Measurements from ENCODE around the gene CCDC192.

CCDC192 gene

DNA sequence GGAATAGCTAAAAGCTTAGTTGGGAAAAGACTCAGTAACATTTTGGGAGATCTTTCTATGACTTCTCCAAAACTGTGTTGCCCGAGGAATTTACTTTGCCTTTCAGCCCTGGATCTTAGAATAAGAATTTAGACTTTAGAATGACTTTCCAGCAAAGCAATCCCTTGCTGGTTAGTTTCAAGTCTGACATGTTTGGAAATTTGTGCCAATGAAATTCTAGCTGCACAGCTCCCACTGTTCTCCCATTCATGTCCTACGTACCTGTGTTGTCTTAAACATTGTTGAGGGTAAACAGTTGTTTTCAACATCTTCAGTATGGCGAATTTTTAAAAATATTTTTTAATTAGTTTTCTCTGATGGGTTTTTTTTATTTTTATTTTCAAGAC is 111.4 kb downstream of the CCDC192 start:
- DNase-seq = no peak
- H2BK5ac ChIP-seq (ENCODE audit: low read depth, low read length, poor library complexity, severe bottlenecking) = no peak overlapping the region
- H3K14ac ChIP-seq (ENCODE audit: low read length in 2 of 2) = no peak overlapping the region
- H3K4me1 ChIP-seq (ENCODE audit: control insufficient read depth, insufficient read depth, low read depth, low read length) = peaks cover 3% of the 10 kb centered on the region
- H2BK15ac ChIP-seq (ENCODE audit: low read depth, poor library complexity, severe bottlenecking) = no peak overlapping the region
- H3K9ac ChIP-seq (ENCODE audit: low read length) = no peak overlapping the region
- no peak overlapping the region for H4K91ac ChIP-seq (ENCODE audit: low read length)
- H3K27ac ChIP-seq (ENCODE audit: low read length, poor library complexity, severe bottlenecking) = peak overlapping the region; percentile 84
- no peaks in the 10 kb centered on the region for H3K27me3 ChIP-seq (ENCODE audit: control insufficient read depth in 1 of 2, insufficient read depth in 1 of 2, low read length in 2 of 2)
- H3K4me2 ChIP-seq (ENCODE audit: low read length, poor library complexity, severe bottlenecking) = no peak overlapping the region
- no peaks in the 10 kb centered on the region for H3K9me3 ChIP-seq (ENCODE audit: control insufficient read depth, low read length)
- no peaks in the 10 kb centered on the region for H3K36me3 ChIP-seq (ENCODE audit: control insufficient read depth in 1 of 2, insufficient read depth in 2 of 2, low read depth in 1 of 2, low read length in 2 of 2)
- WGBS = no CpG with 5 or more reads among the region's 3 CpGs
- peak overlapping the region; percentile 80 for H2AK5ac ChIP-seq (ENCODE audit: low read length, severe bottlenecking)
- H2BK120ac ChIP-seq (ENCODE audit: low read depth, low read length) = no peak overlapping the region
- H3K18ac ChIP-seq (ENCODE audit: low read depth in 1 of 2, low read length in 2 of 2) = peak overlapping the region in 1 of 2 experiments; percentile 33
- no peak overlapping the region for H2AFZ ChIP-seq (ENCODE audit: low read depth, low read length)
- no peak overlapping the region for H3K23ac ChIP-seq (ENCODE audit: low read length in 2 of 2)
- H3K4ac ChIP-seq (ENCODE audit: low read depth in 1 of 2, low read length in 2 of 2) = no peak overlapping the region
- no peak overlapping the region for H4K8ac ChIP-seq (ENCODE audit: low read length)
- H2BK12ac ChIP-seq (ENCODE audit: low read length in 2 of 2) = no peak overlapping the region
- no peak overlapping the region for H3K4me3 ChIP-seq (ENCODE audit: insufficient read depth in 1 of 2, low read depth in 1 of 2, low read length in 2 of 2)
- H3K79me1 ChIP-seq (replicated peaks; ENCODE audit: low read length, poor library complexity, severe bottlenecking) = no peaks in the 10 kb centered on the region

DNA sequence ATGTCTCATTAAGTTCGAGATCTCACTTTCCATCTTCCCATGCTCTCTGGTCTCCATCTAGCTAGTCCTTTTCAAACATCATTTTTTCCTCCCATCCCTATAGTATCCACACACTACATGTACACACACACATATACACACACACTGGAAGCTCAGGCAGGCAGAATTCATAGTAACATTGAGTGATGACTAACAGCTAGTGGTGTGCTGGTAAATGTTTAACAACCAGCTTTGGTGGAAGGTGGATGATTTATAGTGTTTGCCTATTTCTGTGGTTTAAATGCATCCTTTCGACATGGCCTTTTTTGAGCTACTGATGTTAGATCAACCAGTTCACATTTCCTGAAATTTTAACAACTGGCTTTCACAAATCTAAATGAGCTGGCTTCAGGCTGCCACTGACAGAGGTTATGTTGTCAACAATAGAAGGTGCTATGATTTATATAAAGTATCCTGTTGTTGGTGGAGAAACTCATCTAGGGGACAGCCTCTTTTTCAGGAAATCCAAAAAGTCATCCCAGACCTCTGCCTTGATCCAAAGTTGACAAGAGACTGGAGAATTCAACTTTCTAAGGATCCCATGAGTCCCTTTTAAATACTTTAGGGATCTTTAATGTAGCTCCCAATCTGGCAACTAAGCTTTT is 117.8 kb downstream of the CCDC192 start:
- WGBS = 46% methylated on average over 2 of the region's 2 CpGs

DNA sequence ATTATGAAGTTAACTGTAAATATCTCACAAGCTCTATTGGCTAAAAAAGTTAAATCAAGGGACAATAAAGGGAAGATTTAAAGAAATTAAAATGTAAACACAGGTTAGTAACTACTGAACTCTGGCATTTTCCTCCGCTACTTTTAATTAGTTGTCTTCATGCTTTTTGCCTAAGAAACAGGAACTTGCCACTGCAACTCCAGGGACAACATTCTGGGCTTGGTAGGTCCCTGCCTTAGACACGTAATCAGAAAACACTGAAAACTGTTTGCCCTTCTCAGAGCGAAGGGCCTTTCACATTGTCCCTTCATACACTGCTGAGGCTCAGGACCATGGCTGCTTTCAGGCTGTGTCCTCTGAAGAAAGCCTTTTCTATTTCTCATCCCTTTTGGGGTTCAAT is 118.7 kb downstream of the CCDC192 start:
- no peak overlapping the region for H3K4me3 ChIP-seq (ENCODE audit: insufficient read depth in 1 of 2, low read depth in 1 of 2, low read length in 2 of 2)
- H2BK12ac ChIP-seq (ENCODE audit: low read length in 2 of 2) = no peak overlapping the region
- 98% methylated on average over 3 of the region's 3 CpGs for WGBS
- H3K4me1 ChIP-seq (ENCODE audit: control insufficient read depth, insufficient read depth, low read depth, low read length) = peaks cover 2% of the 10 kb centered on the region
- no peak overlapping the region for H2BK15ac ChIP-seq (ENCODE audit: low read depth, poor library complexity, severe bottlenecking)
- H3K27me3 ChIP-seq (ENCODE audit: control insufficient read depth in 1 of 2, insufficient read depth in 1 of 2, low read length in 2 of 2) = no peaks in the 10 kb centered on the region
- H2AK5ac ChIP-seq (ENCODE audit: low read length, severe bottlenecking) = no peak overlapping the region
- H3K9me3 ChIP-seq (ENCODE audit: control insufficient read depth, low read length) = no peaks in the 10 kb centered on the region
- H3K4ac ChIP-seq (ENCODE audit: low read depth in 1 of 2, low read length in 2 of 2) = no peak overlapping the region
- H3K27ac ChIP-seq (ENCODE audit: low read length, poor library complexity, severe bottlenecking) = no peak overlapping the region
- H2BK120ac ChIP-seq (ENCODE audit: low read depth, low read length) = no peak overlapping the region
- no peak overlapping the region for H3K18ac ChIP-seq (ENCODE audit: low read depth in 1 of 2, low read length in 2 of 2)
- no peak overlapping the region for H2BK5ac ChIP-seq (ENCODE audit: low read depth, low read length, poor library complexity, severe bottlenecking)
- no peak overlapping the region for H3K23ac ChIP-seq (ENCODE audit: low read length in 2 of 2)
- H3K14ac ChIP-seq (ENCODE audit: low read length in 2 of 2) = no peak overlapping the region
- no peak overlapping the region for H4K91ac ChIP-seq (ENCODE audit: low read length)
- no peak overlapping the region for H4K8ac ChIP-seq (ENCODE audit: low read length)
- no peaks in the 10 kb centered on the region for H3K79me1 ChIP-seq (replicated peaks; ENCODE audit: low read length, poor library complexity, severe bottlenecking)
- no peak overlapping the region for H3K9ac ChIP-seq (ENCODE audit: low read length)
- no peaks in the 10 kb centered on the region for H3K36me3 ChIP-seq (ENCODE audit: control insufficient read depth in 1 of 2, insufficient read depth in 2 of 2, low read depth in 1 of 2, low read length in 2 of 2)
- no peak overlapping the region for H2AFZ ChIP-seq (ENCODE audit: low read depth, low read length)
- no peak overlapping the region for H3K4me2 ChIP-seq (ENCODE audit: low read length, poor library complexity, severe bottlenecking)
- no peak for DNase-seq

More for the DNA sequence above, 117.8 kb downstream of the CCDC192 start:
- no peak overlapping the region for H2AFZ ChIP-seq (ENCODE audit: low read depth, low read length)
- H2BK5ac ChIP-seq (ENCODE audit: low read depth, low read length, poor library complexity, severe bottlenecking) = no peak overlapping the region
- H3K4ac ChIP-seq (ENCODE audit: low read depth in 1 of 2, low read length in 2 of 2) = no peak overlapping the region
- DNase-seq = peak; percentile 71
- H3K79me1 ChIP-seq (replicated peaks; ENCODE audit: low read length, poor library complexity, severe bottlenecking) = no peaks in the 10 kb centered on the region
- H3K18ac ChIP-seq (ENCODE audit: low read depth in 1 of 2, low read length in 2 of 2) = no peak overlapping the region
- peaks cover 2% of the 10 kb centered on the region for H3K4me1 ChIP-seq (ENCODE audit: control insufficient read depth, insufficient read depth, low read depth, low read length)
- no peak overlapping the region for H3K4me3 ChIP-seq (ENCODE audit: insufficient read depth in 1 of 2, low read depth in 1 of 2, low read length in 2 of 2)
- H3K4me2 ChIP-seq (ENCODE audit: low read length, poor library complexity, severe bottlenecking) = no peak overlapping the region
- peak overlapping the region; percentile 64 for H3K27ac ChIP-seq (ENCODE audit: low read length, poor library complexity, severe bottlenecking)
- no peak overlapping the region for H2BK120ac ChIP-seq (ENCODE audit: low read depth, low read length)
- no peaks in the 10 kb centered on the region for H3K27me3 ChIP-seq (ENCODE audit: control insufficient read depth in 1 of 2, insufficient read depth in 1 of 2, low read length in 2 of 2)
- no peak overlapping the region for H2BK12ac ChIP-seq (ENCODE audit: low read length in 2 of 2)
- no peaks in the 10 kb centered on the region for H3K36me3 ChIP-seq (ENCODE audit: control insufficient read depth in 1 of 2, insufficient read depth in 2 of 2, low read depth in 1 of 2, low read length in 2 of 2)
- H4K8ac ChIP-seq (ENCODE audit: low read length) = no peak overlapping the region
- peak overlapping the region; percentile 75 for H2AK5ac ChIP-seq (ENCODE audit: low read length, severe bottlenecking)
- H2BK15ac ChIP-seq (ENCODE audit: low read depth, poor library complexity, severe bottlenecking) = no peak overlapping the region
- H4K91ac ChIP-seq (ENCODE audit: low read length) = no peak overlapping the region
- no peaks in the 10 kb centered on the region for H3K9me3 ChIP-seq (ENCODE audit: control insufficient read depth, low read length)
- H3K9ac ChIP-seq (ENCODE audit: low read length) = no peak overlapping the region
- no peak overlapping the region for H3K23ac ChIP-seq (ENCODE audit: low read length in 2 of 2)
- no peak overlapping the region for H3K14ac ChIP-seq (ENCODE audit: low read length in 2 of 2)

DNA sequence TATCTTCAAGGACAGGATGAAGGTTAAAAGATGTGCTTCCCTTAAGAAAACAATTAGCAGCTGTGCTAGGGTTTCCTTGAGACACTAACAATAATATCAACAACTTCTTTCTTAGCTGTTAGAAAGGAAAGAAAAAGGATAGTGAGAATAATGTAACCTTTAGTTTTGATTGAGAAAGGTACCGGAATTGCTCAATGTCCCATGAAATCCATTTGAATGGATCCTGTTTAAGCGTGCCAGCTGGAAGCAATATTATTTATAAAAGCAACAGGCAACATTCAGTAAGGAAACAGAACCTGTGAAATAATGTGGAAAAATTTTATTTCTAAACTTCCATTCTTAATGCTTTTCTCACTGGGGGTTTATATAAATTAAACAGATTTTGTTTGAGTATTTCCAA is 120.9 kb downstream of the CCDC192 start:
- 100% methylated on average over 2 of the region's 2 CpGs for WGBS
- no peak overlapping the region for H3K4ac ChIP-seq (ENCODE audit: low read depth in 1 of 2, low read length in 2 of 2)

More for the DNA sequence above, 120.9 kb downstream of the CCDC192 start:
- Histone ChIP-seq H3K9me3 (ENCODE audit: control insufficient read depth, low read length) (no peaks in the 10 kb centered on the region), H3K14ac (ENCODE audit: low read length in 2 of 2) (no peak overlapping the region), H2BK120ac (ENCODE audit: low read depth, low read length) (no peak overlapping the region), H3K27ac (ENCODE audit: low read length, poor library complexity, severe bottlenecking) (no peak overlapping the region), H3K9ac (ENCODE audit: low read length) (no peak overlapping the region), H3K79me1 (replicated peaks; ENCODE audit: low read length, poor library complexity, severe bottlenecking) (no peaks in the 10 kb centered on the region), H2BK5ac (ENCODE audit: low read depth, low read length, poor library complexity, severe bottlenecking) (no peak overlapping the region), H3K27me3 (ENCODE audit: control insufficient read depth in 1 of 2, insufficient read depth in 1 of 2, low read length in 2 of 2) (no peaks in the 10 kb centered on the region), H4K91ac (ENCODE audit: low read length) (no peak overlapping the region), H3K36me3 (ENCODE audit: control insufficient read depth in 1 of 2, insufficient read depth in 2 of 2, low read depth in 1 of 2, low read length in 2 of 2) (no peaks in the 10 kb centered on the region), H4K8ac (ENCODE audit: low read length) (no peak overlapping the region), H3K4me2 (ENCODE audit: low read length, poor library complexity, severe bottlenecking) (no peak overlapping the region), H3K18ac (ENCODE audit: low read depth in 1 of 2, low read length in 2 of 2) (no peak overlapping the region), H2BK12ac (ENCODE audit: low read length in 2 of 2) (no peak overlapping the region), H3K23ac (ENCODE audit: low read length in 2 of 2) (no peak overlapping the region), H2AK5ac (ENCODE audit: low read length, severe bottlenecking) (no peak overlapping the region), H2BK15ac (ENCODE audit: low read depth, poor library complexity, severe bottlenecking) (no peak overlapping the region), H2AFZ (ENCODE audit: low read depth, low read length) (no peak overlapping the region), H3K4me1 (ENCODE audit: control insufficient read depth, insufficient read depth, low read depth, low read length) (peaks cover 2% of the 10 kb centered on the region), H3K4me3 (ENCODE audit: insufficient read depth in 1 of 2, low read depth in 1 of 2, low read length in 2 of 2) (no peak overlapping the region)
- DNase-seq = no peak

Measured in mesenchymal stem cell (in vitro differentiated cells and primary cell).